Measurements from ENCODE around the gene EIF5A2.
"Not testable (repeated sequence)": the region's sequence is repeated elsewhere in the genome, so short reads cannot be mapped to it uniquely, and the experiment has no call there.

- TF ChIP-seq, protein P1, sequence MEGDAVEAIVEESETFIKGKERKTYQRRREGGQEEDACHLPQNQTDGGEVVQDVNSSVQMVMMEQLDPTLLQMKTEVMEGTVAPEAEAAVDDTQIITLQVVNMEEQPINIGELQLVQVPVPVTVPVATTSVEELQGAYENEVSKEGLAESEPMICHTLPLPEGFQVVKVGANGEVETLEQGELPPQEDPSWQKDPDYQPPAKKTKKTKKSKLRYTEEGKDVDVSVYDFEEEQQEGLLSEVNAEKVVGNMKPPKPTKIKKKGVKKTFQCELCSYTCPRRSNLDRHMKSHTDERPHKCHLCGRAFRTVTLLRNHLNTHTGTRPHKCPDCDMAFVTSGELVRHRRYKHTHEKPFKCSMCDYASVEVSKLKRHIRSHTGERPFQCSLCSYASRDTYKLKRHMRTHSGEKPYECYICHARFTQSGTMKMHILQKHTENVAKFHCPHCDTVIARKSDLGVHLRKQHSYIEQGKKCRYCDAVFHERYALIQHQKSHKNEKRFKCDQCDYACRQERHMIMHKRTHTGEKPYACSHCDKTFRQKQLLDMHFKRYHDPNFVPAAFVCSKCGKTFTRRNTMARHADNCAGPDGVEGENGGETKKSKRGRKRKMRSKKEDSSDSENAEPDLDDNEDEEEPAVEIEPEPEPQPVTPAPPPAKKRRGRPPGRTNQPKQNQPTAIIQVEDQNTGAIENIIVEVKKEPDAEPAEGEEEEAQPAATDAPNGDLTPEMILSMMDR (IDR thresholded peaks at IDR 0.05): not testable (repeated sequence)
- TF ChIP-seq POLR2A (IDR thresholded peaks at IDR 0.05); POLR2AphosphoS5 (IDR thresholded peaks at IDR 0.05; ENCODE audit: insufficient read depth in 1 of 2, low read depth in 1 of 2): not testable (repeated sequence)
Measured at GRCh38 chr3:170923553-170923952, 15.1 kb upstream of the EIF5A2 start.

Measured in vagina (tissue), 2 donors.